ENCODE measurements around the gene GABRB1.

GABRB1 gene

DNA sequence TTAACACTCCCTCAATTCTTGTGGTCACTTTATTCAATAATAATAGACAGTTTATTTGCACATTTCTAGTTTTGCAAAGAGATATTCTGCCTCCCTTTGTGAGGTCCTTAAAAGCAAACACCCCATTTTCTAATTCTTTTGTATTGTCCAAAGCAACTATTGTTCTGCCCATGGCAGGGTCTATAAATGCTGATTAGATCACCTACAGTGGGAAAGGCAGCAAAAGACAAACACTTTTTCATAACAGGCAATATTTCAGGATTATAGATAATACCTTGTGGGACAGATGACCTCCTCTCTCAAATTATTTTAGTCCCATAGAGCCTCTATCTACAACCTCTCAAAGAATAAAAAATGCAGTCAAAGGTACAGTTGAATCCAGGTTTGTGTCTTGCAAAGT is 403.6 kb downstream of the GABRB1 start:
- TF ChIP-seq BACH2 (CRISPR knock-in tag; IDR thresholded peaks at IDR 0.05; ENCODE audit: borderline replicate concordance) (no peak), ESRRG (CRISPR knock-in tag; IDR thresholded peaks at IDR 0.05) (no peak), RARB (CRISPR knock-in tag; IDR thresholded peaks at IDR 0.05) (no peak), TOX (CRISPR knock-in tag; IDR thresholded peaks at IDR 0.05; ENCODE audit: borderline replicate concordance) (no peak), ZFP3 (CRISPR knock-in tag; IDR thresholded peaks at IDR 0.05) (no peak), ZC3H10 (CRISPR knock-in tag; IDR thresholded peaks at IDR 0.05) (no peak)
- TF ChIP-seq, protein P1, sequence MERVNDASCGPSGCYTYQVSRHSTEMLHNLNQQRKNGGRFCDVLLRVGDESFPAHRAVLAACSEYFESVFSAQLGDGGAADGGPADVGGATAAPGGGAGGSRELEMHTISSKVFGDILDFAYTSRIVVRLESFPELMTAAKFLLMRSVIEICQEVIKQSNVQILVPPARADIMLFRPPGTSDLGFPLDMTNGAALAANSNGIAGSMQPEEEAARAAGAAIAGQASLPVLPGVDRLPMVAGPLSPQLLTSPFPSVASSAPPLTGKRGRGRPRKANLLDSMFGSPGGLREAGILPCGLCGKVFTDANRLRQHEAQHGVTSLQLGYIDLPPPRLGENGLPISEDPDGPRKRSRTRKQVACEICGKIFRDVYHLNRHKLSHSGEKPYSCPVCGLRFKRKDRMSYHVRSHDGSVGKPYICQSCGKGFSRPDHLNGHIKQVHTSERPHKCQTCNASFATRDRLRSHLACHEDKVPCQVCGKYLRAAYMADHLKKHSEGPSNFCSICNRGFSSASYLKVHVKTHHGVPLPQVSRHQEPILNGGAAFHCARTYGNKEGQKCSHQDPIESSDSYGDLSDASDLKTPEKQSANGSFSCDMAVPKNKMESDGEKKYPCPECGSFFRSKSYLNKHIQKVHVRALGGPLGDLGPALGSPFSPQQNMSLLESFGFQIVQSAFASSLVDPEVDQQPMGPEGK (CRISPR knock-in tag; IDR thresholded peaks at IDR 0.05; ENCODE audit: borderline replicate concordance) = no peak
- ATAC-seq = no peak

DNA sequence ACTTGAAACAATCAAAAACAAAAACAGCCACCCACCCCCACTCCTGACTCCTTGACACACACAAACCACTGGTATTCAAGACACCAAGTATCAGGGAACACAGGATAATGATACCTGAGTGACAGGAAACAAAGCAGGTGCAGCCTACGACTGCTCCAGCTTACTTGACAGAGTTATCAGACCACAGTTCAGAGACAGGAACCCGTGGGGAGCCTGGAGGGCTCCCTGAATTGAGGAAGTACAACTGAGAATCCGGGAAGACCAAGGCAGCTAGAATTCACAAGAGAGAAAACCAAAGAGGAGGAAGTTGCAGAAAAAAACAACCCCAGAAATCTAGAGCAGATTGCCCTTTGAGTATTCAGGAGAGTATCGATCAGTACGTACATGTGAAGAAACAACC is 411.6 kb downstream of the GABRB1 start:
- no peak for ATAC-seq
- no peak for TF ChIP-seq ZNF70 (CRISPR knock-in tag; IDR thresholded peaks at IDR 0.05)
- no peak for TF ChIP-seq ZNF565 (CRISPR knock-in tag; conservative IDR thresholded peaks at IDR 0.05; ENCODE audit: low read depth)
- TF ChIP-seq TCF4 (CRISPR knock-in tag; IDR thresholded peaks at IDR 0.05; ENCODE audit: borderline replicate concordance) = no peak
- no peak for TF ChIP-seq OSR1 (CRISPR knock-in tag; IDR thresholded peaks at IDR 0.05)
- TF ChIP-seq, protein P2, sequence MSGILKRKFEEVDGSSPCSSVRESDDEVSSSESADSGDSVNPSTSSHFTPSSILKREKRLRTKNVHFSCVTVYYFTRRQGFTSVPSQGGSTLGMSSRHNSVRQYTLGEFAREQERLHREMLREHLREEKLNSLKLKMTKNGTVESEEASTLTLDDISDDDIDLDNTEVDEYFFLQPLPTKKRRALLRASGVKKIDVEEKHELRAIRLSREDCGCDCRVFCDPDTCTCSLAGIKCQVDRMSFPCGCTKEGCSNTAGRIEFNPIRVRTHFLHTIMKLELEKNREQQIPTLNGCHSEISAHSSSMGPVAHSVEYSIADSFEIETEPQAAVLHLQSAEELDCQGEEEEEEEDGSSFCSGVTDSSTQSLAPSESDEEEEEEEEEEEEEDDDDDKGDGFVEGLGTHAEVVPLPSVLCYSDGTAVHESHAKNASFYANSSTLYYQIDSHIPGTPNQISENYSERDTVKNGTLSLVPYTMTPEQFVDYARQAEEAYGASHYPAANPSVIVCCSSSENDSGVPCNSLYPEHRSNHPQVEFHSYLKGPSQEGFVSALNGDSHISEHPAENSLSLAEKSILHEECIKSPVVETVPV (CRISPR knock-in tag; IDR thresholded peaks at IDR 0.05) = no peak
- no peak for TF ChIP-seq GLIS3 (CRISPR knock-in tag; IDR thresholded peaks at IDR 0.05)
- no peak for TF ChIP-seq SNAI2 (CRISPR knock-in tag; IDR thresholded peaks at IDR 0.05)
- TF ChIP-seq, protein P1 (CRISPR knock-in tag; IDR thresholded peaks at IDR 0.05; ENCODE audit: borderline replicate concordance) = no peak
- TF ChIP-seq TOX (CRISPR knock-in tag; IDR thresholded peaks at IDR 0.05; ENCODE audit: borderline replicate concordance) = no peak
- TF ChIP-seq, protein P3, sequence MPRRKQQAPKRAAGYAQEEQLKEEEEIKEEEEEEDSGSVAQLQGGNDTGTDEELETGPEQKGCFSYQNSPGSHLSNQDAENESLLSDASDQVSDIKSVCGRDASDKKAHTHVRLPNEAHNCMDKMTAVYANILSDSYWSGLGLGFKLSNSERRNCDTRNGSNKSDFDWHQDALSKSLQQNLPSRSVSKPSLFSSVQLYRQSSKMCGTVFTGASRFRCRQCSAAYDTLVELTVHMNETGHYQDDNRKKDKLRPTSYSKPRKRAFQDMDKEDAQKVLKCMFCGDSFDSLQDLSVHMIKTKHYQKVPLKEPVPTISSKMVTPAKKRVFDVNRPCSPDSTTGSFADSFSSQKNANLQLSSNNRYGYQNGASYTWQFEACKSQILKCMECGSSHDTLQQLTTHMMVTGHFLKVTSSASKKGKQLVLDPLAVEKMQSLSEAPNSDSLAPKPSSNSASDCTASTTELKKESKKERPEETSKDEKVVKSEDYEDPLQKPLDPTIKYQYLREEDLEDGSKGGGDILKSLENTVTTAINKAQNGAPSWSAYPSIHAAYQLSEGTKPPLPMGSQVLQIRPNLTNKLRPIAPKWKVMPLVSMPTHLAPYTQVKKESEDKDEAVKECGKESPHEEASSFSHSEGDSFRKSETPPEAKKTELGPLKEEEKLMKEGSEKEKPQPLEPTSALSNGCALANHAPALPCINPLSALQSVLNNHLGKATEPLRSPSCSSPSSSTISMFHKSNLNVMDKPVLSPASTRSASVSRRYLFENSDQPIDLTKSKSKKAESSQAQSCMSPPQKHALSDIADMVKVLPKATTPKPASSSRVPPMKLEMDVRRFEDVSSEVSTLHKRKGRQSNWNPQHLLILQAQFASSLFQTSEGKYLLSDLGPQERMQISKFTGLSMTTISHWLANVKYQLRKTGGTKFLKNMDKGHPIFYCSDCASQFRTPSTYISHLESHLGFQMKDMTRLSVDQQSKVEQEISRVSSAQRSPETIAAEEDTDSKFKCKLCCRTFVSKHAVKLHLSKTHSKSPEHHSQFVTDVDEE (CRISPR knock-in tag; IDR thresholded peaks at IDR 0.05) = no peak
- no peak for TF ChIP-seq ZFP30 (CRISPR knock-in tag; IDR thresholded peaks at IDR 0.05)
- TF ChIP-seq ISL1 (CRISPR knock-in tag; IDR thresholded peaks at IDR 0.05) = no peak

DNA sequence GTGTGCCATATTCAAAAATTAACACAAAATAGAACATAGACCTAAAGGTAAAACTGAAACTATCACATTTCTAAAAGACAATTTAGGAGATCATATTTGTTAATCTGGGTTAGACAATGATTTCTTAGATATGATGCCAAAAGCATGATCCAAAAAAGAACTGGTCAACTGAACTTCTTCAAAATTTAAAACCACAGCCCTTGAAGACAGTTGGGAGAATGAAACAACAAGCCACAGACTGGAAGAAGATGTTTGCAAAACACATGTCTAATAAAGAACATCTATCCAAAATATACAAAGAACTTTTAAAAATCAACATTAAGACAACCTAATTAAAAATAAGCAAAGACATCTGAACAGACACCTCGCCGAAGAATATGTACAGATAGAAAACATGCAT is 412.7 kb downstream of the GABRB1 start:
- ATAC-seq = no peak
- TF ChIP-seq SNAI2 (CRISPR knock-in tag; IDR thresholded peaks at IDR 0.05) (no peak), RARB (CRISPR knock-in tag; IDR thresholded peaks at IDR 0.05) (no peak), CSDC2 (CRISPR knock-in tag; IDR thresholded peaks at IDR 0.05) (no peak), OSR1 (CRISPR knock-in tag; IDR thresholded peaks at IDR 0.05) (no peak), ZNF70 (CRISPR knock-in tag; IDR thresholded peaks at IDR 0.05) (no peak), ZFP30 (CRISPR knock-in tag; IDR thresholded peaks at IDR 0.05) (no peak), ZC3H10 (CRISPR knock-in tag; IDR thresholded peaks at IDR 0.05) (no peak), ARNTL (CRISPR knock-in tag; IDR thresholded peaks at IDR 0.05; ENCODE audit: borderline replicate concordance, low read depth) (no peak), ESRRG (CRISPR knock-in tag; IDR thresholded peaks at IDR 0.05) (no peak)
- TF ChIP-seq, protein P1 (CRISPR knock-in tag; IDR thresholded peaks at IDR 0.05; ENCODE audit: borderline replicate concordance) = no peak
- TF ChIP-seq, protein P4, sequence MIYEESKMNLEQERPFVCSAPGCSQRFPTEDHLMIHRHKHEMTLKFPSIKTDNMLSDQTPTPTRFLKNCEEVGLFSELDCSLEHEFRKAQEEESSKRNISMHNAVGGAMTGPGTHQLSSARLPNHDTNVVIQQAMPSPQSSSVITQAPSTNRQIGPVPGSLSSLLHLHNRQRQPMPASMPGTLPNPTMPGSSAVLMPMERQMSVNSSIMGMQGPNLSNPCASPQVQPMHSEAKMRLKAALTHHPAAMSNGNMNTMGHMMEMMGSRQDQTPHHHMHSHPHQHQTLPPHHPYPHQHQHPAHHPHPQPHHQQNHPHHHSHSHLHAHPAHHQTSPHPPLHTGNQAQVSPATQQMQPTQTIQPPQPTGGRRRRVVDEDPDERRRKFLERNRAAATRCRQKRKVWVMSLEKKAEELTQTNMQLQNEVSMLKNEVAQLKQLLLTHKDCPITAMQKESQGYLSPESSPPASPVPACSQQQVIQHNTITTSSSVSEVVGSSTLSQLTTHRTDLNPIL (CRISPR knock-in tag; IDR thresholded peaks at IDR 0.05; ENCODE audit: low read depth) = no peak
- TF ChIP-seq, protein P2 (CRISPR knock-in tag; IDR thresholded peaks at IDR 0.05) = no peak

Data from SK-N-SH treated with all-trans-retinoic acid at 6 μM for 48 hours (cell line).